Heart right ventricle (tissue), 16 donors: ENCODE measurements around the gene SUPT7L. TPM values are rescaled to one million over a fixed set of nuclear protein-coding genes. Genes with fewer than 3 reads are reported as not detected.
A peak's percentile ranks its signal among the peaks of the same experiment; 100 is the strongest.
"Not testable (repeated sequence)": the region's sequence is repeated elsewhere in the genome, so short reads cannot be mapped to it uniquely, and the experiment has no call there.

Experiments
- ATAC-seq, 8 donors: fragments of 200-7000 bp; cut with Tn5 transposase; one replicate each; pipeline ENCODE4 v1.9.1; 2020; ENCODE audit warnings: mild to moderate bottlenecking in 8 of 8, moderate library complexity in 8 of 8, moderate number of reproducible peaks in 1 of 8
- DNase-seq, 2 donors: peaks; one replicate each; pipeline ENCODE4 v3.0.0-alpha.2; 2020
- H3K27ac ChIP-seq, 10 donors: fragments of 200-600 bp; sonication (generic) in 2 of 10; one replicate each; pipeline versions ENCODE4 v1.5.0 to v1.8.0; 2020 to 2022; ENCODE audit warnings: mild to moderate bottlenecking in 3 of 10
- H3K27me3 ChIP-seq, 7 donors: fragments of 200-600 bp; one replicate each; pipeline ENCODE4 v1.8.0; 2021 to 2022; ENCODE audit warnings: mild to moderate bottlenecking in 2 of 7
- H3K36me3 ChIP-seq, 9 donors: fragments of 200-600 bp; sonication (generic) in 1 of 9; one replicate each; pipeline versions ENCODE4 v1.5.0 to v1.8.0; 2020 to 2022; ENCODE audit warnings: mild to moderate bottlenecking in 2 of 9
- H3K4me1 ChIP-seq, 9 donors: fragments of 200-600 bp; sonication (generic) in 1 of 9; one replicate each; pipeline versions ENCODE4 v1.5.0 to v1.8.0; 2020 to 2022; ENCODE audit warnings: mild to moderate bottlenecking in 4 of 9
- H3K4me3 ChIP-seq, 10 donors: fragments of 200-600 bp; sonication (generic) in 2 of 10; one replicate each; pipeline versions ENCODE4 v1.5.0 to v1.8.0; 2020 to 2022; ENCODE audit warnings: mild to moderate bottlenecking in 7 of 10, moderate library complexity in 2 of 10
- H3K9me3 ChIP-seq, 11 donors: fragments of 200-600 bp in 10 of 11; sonication (generic) in 2 of 11; one replicate each; pipeline versions ENCODE4 v1.5.0 to v1.8.0; 2013 to 2022; ENCODE audit warnings: mild to moderate bottlenecking in 2 of 11, control low read depth in 1 of 11, moderate library complexity in 1 of 11
- CTCF ChIP-seq, 9 donors: fragments of 200-600 bp; sonication (generic) in 2 of 9; IDR thresholded peaks; one replicate each; pipeline versions ENCODE4 v1.5.0 to v1.8.0; 2021 to 2022; ENCODE audit warnings: antibody characterized with exemption in 9 of 9, mild to moderate bottlenecking in 5 of 9, moderate library complexity in 1 of 9
- WGBS, 2 donors: extraction: QIAGEN DNeasy Blood & Tissue Kit; methylation state at CpG; one replicate each; pipeline ENCODE4 v1.1.7; 2013; ENCODE audit warnings: inconsistent platforms in 1 of 2; 5-methylcytosine and 5-hydroxymethylcytosine counted together
- intact Hi-C, 10 donors: fragments of 100-400 bp; cut with DNase I; formaldehyde crosslinking; loops; one replicate each; pipeline versions ENCODE4 v1.11.1 to v1.14.2; 2022
- polyA plus RNA-seq, 2 donors: library from polyadenylated mRNA; stranded (reverse); fragments of 200-250 nt; gene quantifications; one replicate each; pipeline ENCODE4 v1.2.3, GENCODE V29; 2013
- total RNA-seq, 10 donors: library from RNA; stranded (reverse); fragmentation: NEBNext Ultra II Directional in 3 of 10; extraction: Animal tissue kit (Norgen Biotek cat#: 25700) in 3 of 10; gene quantifications; one replicate each; pipeline versions ENCODE4 v1.2.1 to v1.2.4, GENCODE V29; 2021 to 2023
- donor health status: Arrhythmogenic right ventricular cardiomyopathy.
- donor health status: ischemic (EF 13 %, LVEDD 7.1; RV severe dilation, severe dysfunction).
- donor health status: healthy with polysubstance abuse.
- donor health status: DM: no; HTN: yes; CAD: no.
- donor health status: DM: no; HTN: no; CAD: no.
- donor health status: ischemic (EF 25% LVEDD 6.9; RV normal size, moderate dysfunction).
- donor health status: ischemic (EF 25% LVEDD 5.7; RV mildly dilated, moderate dysfunction).
- donor health status: healthy.
- donor health status: DM: yes; HTN: yes; CAD: no.
- donor health status: Ischemic cardiomyopathy.
- donor health status: ischemic (EF 35%, LVEDD 5.7; RV mildly dilated, moderate dysfunction).
- donor health status: nonischemic (EF 11% LVEDD 7.7; RV severe dilation, severe dysfunction).
- donor health status: DM: yes; HTN: yes; CAD: no.
- donor health status: PGD.
- donor health status: ischemic (EF 29% LVEDD 5.4; RV normal size, mild dysfunction).
- donor health status: nonischemic (EF 23%, LVEDD 6.1; RV moderate dilation, normal function).

Gene SUPT7L
- total and polyA plus RNA-seq, 12 donors: 18.4 to 42.3 (median 26.0) TPM

- WGBS, 2 donors: 92 to 97% methylated on average over 3 of the region's 3 CpGs
- Histone ChIP-seq H3K36me3 (peaks cover 0 to 100% (median 58%) of the 10 kb centered on the region in 9 donors), H3K4me3 (no peak overlapping the region), H3K9me3 (no peaks in the 10 kb centered on the region), H3K4me1 (no peaks in the 10 kb centered on the region), H3K27me3 (no peaks in the 10 kb centered on the region), H3K27ac (no peak overlapping the region)
- intact Hi-C loops: no loop called here
- DNase-seq (no peak), ATAC-seq (no peak)
- no peak for TF ChIP-seq CTCF (IDR thresholded peaks at IDR 0.05)
Measured at GRCh38 chr2:27638037-27638637, 25.3 kb downstream of the SUPT7L start.

DNA sequence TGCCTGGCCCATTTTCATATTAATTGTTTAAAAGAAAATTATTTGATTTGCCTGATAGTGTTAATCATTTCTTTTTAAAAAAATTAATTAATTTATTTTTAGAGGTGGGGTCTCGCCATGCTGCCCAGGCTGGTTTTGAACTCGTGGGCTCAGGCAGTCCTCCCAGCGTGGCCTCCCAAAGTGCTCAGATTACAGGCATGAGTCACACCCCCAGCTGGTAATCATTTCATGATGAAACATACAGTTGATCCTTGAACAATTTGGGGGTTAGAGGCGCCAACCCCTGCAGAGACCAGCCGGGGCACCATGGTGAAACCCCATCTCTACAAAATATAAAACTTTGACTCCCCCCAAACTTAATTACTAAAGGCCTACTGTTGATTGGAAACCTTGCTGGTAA is 26.6 kb downstream of the SUPT7L start:
- TF ChIP-seq CTCF (IDR thresholded peaks at IDR 0.05): no peak
- intact Hi-C loops: no loop called here
- whole genome bisulfite sequencing, 2 donors: 93 to 96% methylated on average over 5 of the region's 5 CpGs
- Histone ChIP-seq H3K9me3 (no peaks in the 10 kb centered on the region), H3K4me1 (no peaks in the 10 kb centered on the region), H3K27me3 (no peaks in the 10 kb centered on the region), H3K27ac (no peak overlapping the region), H3K36me3 (peaks cover 0 to 100% (median 58%) of the 10 kb centered on the region in 9 donors), H3K4me3 (no peak overlapping the region)
- no peak for DNase-seq
- ATAC-seq: no peak

DNA sequence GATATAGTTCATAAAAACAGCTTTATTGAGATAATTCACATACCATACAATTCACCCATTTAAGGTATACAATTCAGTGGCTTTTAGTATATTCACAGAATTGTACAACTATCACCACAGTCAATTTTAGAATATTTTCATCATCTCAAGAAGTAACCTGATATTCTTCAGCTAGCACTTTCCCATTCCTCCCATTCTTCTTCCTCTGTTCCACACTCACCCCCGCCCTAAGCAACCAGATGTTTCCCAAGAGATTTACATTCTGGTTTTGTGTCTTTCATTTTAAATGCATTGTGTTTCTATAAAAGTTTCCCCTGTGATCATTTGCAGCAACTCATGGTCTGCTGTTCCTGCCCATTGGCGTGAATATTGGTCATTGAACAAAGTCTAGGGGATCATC is 29.1 kb downstream of the SUPT7L start:
- Histone ChIP-seq H3K4me3 (no peak overlapping the region), H3K36me3 (peaks cover 0 to 91% (median 55%) of the 10 kb centered on the region in 9 donors)
- intact Hi-C loops: no loop called here

DNA sequence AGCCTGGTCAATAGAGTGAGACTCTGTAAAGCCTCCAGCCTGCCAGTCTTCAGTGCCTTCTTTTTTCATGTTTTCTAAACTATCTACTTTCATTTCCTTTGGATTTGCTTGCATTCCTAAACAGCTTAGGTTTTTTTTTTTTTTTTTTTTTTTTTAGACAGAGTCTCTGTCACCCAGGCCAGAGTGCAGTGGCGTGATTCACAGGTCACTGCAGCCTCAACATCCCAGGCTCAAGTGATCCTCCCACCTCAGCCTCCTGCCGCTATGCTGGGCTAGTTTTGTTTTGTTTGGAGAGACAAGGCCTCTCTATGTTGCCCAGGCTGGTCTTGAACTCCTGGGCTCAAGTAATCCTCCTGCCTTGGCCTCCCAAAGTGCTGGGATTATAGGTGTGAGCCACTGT is 33.2 kb downstream of the SUPT7L start:
- H3K4me3 ChIP-seq: peak overlapping the region in 1 of 10 donors; percentile 79
- DNase-seq, intact Hi-C loops, ATAC-seq, H3K27me3 ChIP-seq, H3K27ac ChIP-seq, H3K9me3 ChIP-seq: not testable (repeated sequence)
- WGBS, 2 donors: 98 to 99% methylated on average over 2 of the region's 2 CpGs
- H3K4me1 ChIP-seq: peaks cover 4 to 43% (median 30%) of the 10 kb centered on the region in 9 donors
- H3K36me3 ChIP-seq: peaks cover 0 to 51% (median 29%) of the 10 kb centered on the region in 9 donors

More for the DNA sequence above, 29.1 kb downstream of the SUPT7L start:
- Histone ChIP-seq H3K27ac (no peak overlapping the region), H3K4me1 (peaks cover 4 to 16% (median 9%) of the 10 kb centered on the region in 9 donors), H3K27me3 (no peaks in the 10 kb centered on the region), H3K9me3 (no peaks in the 10 kb centered on the region)
- no peak for DNase-seq
- no peak for ATAC-seq
- WGBS, 2 donors: 97% methylated on average over 2 of the region's 2 CpGs
- TF ChIP-seq CTCF (IDR thresholded peaks at IDR 0.05): no peak
